GM18858 (cell line): ENCODE measurements around the gene PCDHGB3.

Source experiments
- ATAC-seq: cut with Tn5 transposase; IDR thresholded peaks from one replicate; pipeline ENCODE4 v1.9.1; 2021; ENCODE audit not compliant: unreplicated experiment

PCDHGB3 gene

GRCh38 chr5:141417494-141418172 is 47.6 kb downstream of the PCDHGB3 start, which contains the start of gene PCDHGB7:
TSS of gene PCDHGB7 (plus strand) at chr5:141417677. CDS start at chr5:141417860, 183 bp downstream.
- ATAC-seq: peak; percentile 65

GRCh38 chr5:141419074-141419880 is 49.2 kb downstream of the PCDHGB3 start:
- ATAC-seq: no peak

- ATAC-seq: no peak
These were observed 50.9 kb downstream of the PCDHGB3 start, which contains the start of gene PCDHGA11 for GRCh38 chr5:141420855-141421488. TSS of gene PCDHGA11 (plus strand) at chr5:141421051. CDS start at chr5:141421228, 177 bp downstream.

- ATAC-seq: no peak
These were observed 51.4 kb downstream of the PCDHGB3 start for GRCh38 chr5:141421489-141421855.
